Activated CD8-positive, alpha-beta T cell treated with anti-CD3 and anti-CD28 coated beads for 36 hours (primary cell): ENCODE measurements around the gene VWA7. TPM values are rescaled to one million over a fixed set of nuclear protein-coding genes. Genes with fewer than 3 reads are reported as not detected.
A peak's percentile ranks its signal among the peaks of the same experiment; 100 is the strongest.

ENCODE experiments used
- ATAC-seq: fragments of 200-7000 bp; cut with Tn5 transposase; one replicate; pipeline ENCODE4 v1.10.0; 2021; ENCODE audit warnings: mild to moderate bottlenecking, moderate library complexity
- CTCF ChIA-PET: fragments of 350-600 bp; sonication (Branson Sonifier 250); formaldehyde crosslinking; loops from one replicate; lab custom pipeline; 2021; ENCODE audit warnings: antibody characterized with exemption; lab: Charles Lee
- POLR2A ChIA-PET: fragments of 350-600 bp; sonication (Branson Sonifier 250); formaldehyde crosslinking; loops from one replicate; lab custom pipeline; 2021; ENCODE audit warnings: antibody characterized with exemption; lab: Charles Lee
- DNase-seq: peaks from one replicate; pipeline ENCODE4 v3.0.0-alpha.2; 2020
- H3K27ac Mint-ChIP-seq: one replicate; pipeline ENCODE4 v1.8.0; 2021; ENCODE audit warnings: mild to moderate bottlenecking, mixed read lengths
- H3K27me3 Mint-ChIP-seq: one replicate; pipeline ENCODE4 v1.8.0; 2021; ENCODE audit warnings: mixed read lengths
- H3K36me3 Mint-ChIP-seq: one replicate; pipeline ENCODE4 v1.8.0; 2021; ENCODE audit warnings: low read depth, mixed read lengths
- H3K4me1 Mint-ChIP-seq: one replicate; pipeline ENCODE4 v1.8.0; 2021; ENCODE audit warnings: low read depth, mixed read lengths
- H3K4me3 Mint-ChIP-seq: one replicate; pipeline ENCODE4 v1.8.0; 2021; ENCODE audit warnings: mild to moderate bottlenecking, moderate library complexity, mixed read lengths
- H3K9me3 Mint-ChIP-seq: one replicate; pipeline ENCODE4 v1.8.0; 2021; ENCODE audit warnings: mixed read lengths
- intact Hi-C: fragments of 100-400 bp; cut with micrococcal nuclease; formaldehyde crosslinking; loops from one replicate; pipeline ENCODE4 v1.10.0; 2022
- total RNA-seq, 2 experiments: library from RNA; stranded (reverse); gene quantifications; one replicate each; pipeline ENCODE4 v1.2.3, GENCODE V29; 2021
- TF ChIP-seq, protein P1 (sequence below): fragments of 200-600 bp; IDR thresholded peaks from one replicate; pipeline ENCODE4 v1.8.0; 2022; ENCODE audit warnings: antibody characterized with exemption, mild to moderate bottlenecking

VWA7 gene
- total RNA-seq, 2 experiments from 2014 or later: 1.6 TPM

DNA sequence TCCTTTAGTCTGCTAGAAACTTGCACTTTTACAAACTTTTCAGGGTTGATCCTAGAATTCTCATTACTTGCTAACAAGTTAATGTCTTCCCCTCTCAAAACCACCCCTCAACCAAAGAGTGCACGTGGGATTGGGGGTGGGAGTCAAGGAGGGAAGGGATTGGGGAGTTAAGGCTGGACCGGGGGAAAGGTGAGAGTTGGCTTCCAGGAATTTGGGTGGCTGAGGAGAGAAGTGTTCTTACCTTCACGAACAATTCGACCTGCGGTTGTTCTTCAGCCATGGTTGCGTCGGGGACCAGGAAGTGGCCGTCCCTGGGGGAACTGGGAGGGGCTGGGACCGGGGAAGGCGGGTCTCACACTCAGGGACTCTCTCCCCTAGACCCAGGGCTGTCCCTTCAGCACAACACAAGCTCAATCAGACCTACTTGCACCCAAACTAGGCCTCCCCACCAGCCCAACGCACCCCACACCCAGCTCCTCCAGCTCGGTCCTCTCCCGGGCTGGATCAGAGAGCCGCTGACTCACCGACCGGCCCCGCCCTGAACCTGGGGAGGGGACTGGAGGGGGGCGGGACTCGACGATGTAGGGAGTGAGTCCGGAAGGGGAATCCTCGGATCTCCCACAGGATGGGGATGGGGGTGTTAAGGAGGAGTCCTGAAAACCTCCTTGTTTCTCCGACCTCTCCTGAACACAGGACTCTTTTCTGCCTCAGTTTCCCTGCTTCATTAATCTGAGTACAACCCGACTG is 40.9 kb downstream of the VWA7 start, which contains the start of gene CLIC1:
Gene CLIC1 (minus strand): TSS at position 510 of the 747 bp plus-strand sequence. CDS start 230 bp downstream, at position 280.
- Mint-ChIP-seq H3K27me3 (no peaks in the 10 kb centered on the region), H3K4me1 (peaks cover 54% of the 10 kb centered on the region), H3K9me3 (no peaks in the 10 kb centered on the region), H3K4me3 (peak within 1 kb of the TSS; percentile 97), H3K27ac (peak within 1 kb of the TSS; percentile 93), H3K36me3 (peaks cover 54% of the 10 kb centered on the region)
- ChIA-PET CTCF (interaction anchor here (0.7 to 9.9 kb wide), 12 partner anchors 8 to 96 kb away, joined by 3 to 59 read pairs (median 4); partner anchors contain the start of genes DDAH2 and HSPA1B), POLR2A (interaction anchor here (0.8 to 6.0 kb wide), 11 partner anchors 9 to 98 kb away, joined by 3 to 24 read pairs (median 5); partner anchors contain the start of genes BAG6, GPANK1 and VARS1)
- DNase-seq: peak; percentile 88
- intact Hi-C loops: loop anchor here (5.0 to 10.0 kb wide), 2 partner anchors 96 to 191 kb away; partner anchors contain the start of genes ATP6V1G2, DDX39B and NFKBIL1
- ATAC-seq: peak; percentile 47
- TF ChIP-seq, protein P1, sequence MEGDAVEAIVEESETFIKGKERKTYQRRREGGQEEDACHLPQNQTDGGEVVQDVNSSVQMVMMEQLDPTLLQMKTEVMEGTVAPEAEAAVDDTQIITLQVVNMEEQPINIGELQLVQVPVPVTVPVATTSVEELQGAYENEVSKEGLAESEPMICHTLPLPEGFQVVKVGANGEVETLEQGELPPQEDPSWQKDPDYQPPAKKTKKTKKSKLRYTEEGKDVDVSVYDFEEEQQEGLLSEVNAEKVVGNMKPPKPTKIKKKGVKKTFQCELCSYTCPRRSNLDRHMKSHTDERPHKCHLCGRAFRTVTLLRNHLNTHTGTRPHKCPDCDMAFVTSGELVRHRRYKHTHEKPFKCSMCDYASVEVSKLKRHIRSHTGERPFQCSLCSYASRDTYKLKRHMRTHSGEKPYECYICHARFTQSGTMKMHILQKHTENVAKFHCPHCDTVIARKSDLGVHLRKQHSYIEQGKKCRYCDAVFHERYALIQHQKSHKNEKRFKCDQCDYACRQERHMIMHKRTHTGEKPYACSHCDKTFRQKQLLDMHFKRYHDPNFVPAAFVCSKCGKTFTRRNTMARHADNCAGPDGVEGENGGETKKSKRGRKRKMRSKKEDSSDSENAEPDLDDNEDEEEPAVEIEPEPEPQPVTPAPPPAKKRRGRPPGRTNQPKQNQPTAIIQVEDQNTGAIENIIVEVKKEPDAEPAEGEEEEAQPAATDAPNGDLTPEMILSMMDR: no peak

DNA sequence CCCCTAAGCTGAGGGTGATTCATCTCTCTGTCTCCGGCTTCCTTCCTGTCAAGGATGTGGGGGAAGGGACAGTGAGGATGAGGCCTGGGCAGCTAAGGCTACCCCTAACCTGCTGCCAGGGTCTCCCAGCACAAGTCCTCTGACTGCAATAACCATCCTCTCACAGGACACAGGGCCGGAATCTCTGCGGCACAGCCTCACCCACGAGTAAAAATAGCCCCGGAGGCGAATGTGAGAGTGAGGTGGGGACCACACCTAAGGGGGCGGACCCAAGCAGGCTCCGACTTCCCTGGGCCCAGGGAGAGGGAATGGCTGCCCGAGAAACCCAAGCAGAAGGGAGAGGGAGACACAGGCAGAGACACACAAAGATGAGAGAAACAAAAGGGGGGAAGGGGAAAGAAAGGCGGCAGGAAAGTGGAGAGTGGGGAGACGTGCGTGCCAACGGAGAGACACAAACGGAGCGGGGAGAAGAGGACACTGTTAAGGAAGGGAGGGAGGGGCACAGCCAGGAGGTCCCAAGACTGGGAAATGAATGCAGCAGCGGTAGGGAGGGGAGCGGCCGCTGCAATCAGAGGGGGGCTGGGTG is 42.2 kb downstream of the VWA7 start:
- Mint-ChIP-seq H3K9me3 (no peaks in the 10 kb centered on the region), H3K4me1 (peaks cover 60% of the 10 kb centered on the region), H3K27ac (peak overlapping the region; percentile 93), H3K36me3 (peaks cover 51% of the 10 kb centered on the region), H3K4me3 (peak overlapping the region; percentile 97), H3K27me3 (no peaks in the 10 kb centered on the region)
- TF ChIP-seq, protein P1: no peak
- peak; percentile 78 for DNase-seq
- CTCF ChIA-PET: interaction anchor here (1.0 to 9.9 kb wide), 4 partner anchors 11 to 92 kb away, joined by 3 to 59 read pairs (median 5); partner anchors contain the start of gene HSPA1B
- intact Hi-C loops: loop anchor here (5.0 to 10.0 kb wide), 2 partner anchors 97 to 190 kb away; partner anchors contain the start of genes ATP6V1G2, DDX39B and NFKBIL1
- ATAC-seq: peak; percentile 0
- POLR2A ChIA-PET: interaction anchor here (0.6 to 6.0 kb wide), 10 partner anchors 8 to 254 kb away, joined by 3 to 24 read pairs (median 4); partner anchors contain the start of genes GPANK1 and VARS1

DNA sequence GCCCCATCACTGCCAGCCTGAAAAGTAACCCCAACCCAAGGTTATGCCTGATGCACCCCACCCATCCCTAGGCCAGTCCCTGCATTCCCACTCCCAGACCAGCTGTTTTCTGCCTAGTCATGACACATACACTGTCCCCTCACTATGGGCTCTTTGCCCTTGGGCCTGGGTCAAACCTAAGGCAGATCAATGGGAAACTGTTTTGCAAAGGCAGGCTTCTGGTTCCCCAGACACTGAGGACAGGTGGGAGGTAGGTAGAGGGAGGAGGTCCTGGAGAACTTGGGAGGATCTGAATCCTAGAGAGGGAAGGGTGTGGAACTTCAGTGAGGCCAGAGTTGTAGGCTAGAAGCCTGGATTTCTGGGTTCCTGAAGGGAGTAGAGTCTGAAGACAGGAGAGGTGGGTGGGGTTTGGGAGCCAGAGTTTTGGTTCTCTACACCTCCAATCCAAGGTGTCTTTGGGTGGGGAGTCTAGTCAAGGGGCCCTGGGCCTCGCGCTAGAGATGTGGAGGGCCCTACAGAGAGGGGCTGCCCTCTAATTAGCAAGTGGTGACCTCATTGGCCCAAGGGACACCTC is 42.8 kb downstream of the VWA7 start:
- intact Hi-C loops: loop anchor here (10.0 kb wide), 1 partner anchor 190 kb away; the partner anchor contains the start of genes ATP6V1G2, DDX39B and NFKBIL1
- peaks cover 49% of the 10 kb centered on the region for H3K36me3 Mint-ChIP-seq
- H3K27ac Mint-ChIP-seq: peak overlapping the region; percentile 93
- ATAC-seq (peak; percentile 47), DNase-seq (no peak)
- peaks cover 60% of the 10 kb centered on the region for H3K4me1 Mint-ChIP-seq
- peak overlapping the region; percentile 97 for H3K4me3 Mint-ChIP-seq
- ChIA-PET POLR2A (interaction anchor here (0.7 to 6.0 kb wide), 6 partner anchors 7 to 96 kb away, joined by 3 to 24 read pairs (median 4); partner anchors contain the start of gene VARS1), CTCF (interaction anchor here (1.7 to 9.9 kb wide), 2 partner anchors 35 to 57 kb away, joined by 4 to 59 read pairs; no protein-coding TSS in a partner anchor)
- H3K27me3 Mint-ChIP-seq: no peaks in the 10 kb centered on the region
- H3K9me3 Mint-ChIP-seq: no peaks in the 10 kb centered on the region
- TF ChIP-seq, protein P1: no peak

DNA sequence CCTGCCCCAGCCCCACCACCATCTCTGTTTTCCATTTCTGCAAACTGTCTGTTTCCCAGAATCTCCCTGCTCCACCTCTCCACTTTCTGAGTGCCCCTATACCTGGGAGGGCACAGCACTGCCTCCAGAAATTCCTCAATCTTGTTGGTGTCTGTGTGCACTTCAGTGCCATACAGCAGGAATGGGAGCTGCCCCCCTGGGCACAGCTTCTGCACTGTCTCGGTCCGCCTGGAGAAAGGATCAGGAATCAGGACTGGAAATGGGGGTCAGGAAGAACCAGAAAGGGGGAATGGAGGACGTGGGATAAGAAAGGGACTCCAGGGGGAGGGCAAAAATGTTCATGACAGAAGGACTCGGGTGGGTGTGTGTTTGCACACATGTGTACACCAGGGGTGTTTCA is 43.4 kb downstream of the VWA7 start:
- peak overlapping the region; percentile 97 for H3K4me3 Mint-ChIP-seq
- peak overlapping the region; percentile 93 for H3K27ac Mint-ChIP-seq
- H3K9me3 Mint-ChIP-seq: no peaks in the 10 kb centered on the region
- no peaks in the 10 kb centered on the region for H3K27me3 Mint-ChIP-seq
- peaks cover 49% of the 10 kb centered on the region for H3K36me3 Mint-ChIP-seq
- POLR2A ChIA-PET: interaction anchor here (0.7 to 1.5 kb wide), 4 partner anchors 19 to 85 kb away, joined by 3 to 4 read pairs (median 3); no protein-coding TSS in a partner anchor
- CTCF ChIA-PET: interaction anchor here (9.9 kb wide), 1 partner anchor 36 kb away, joined by 59 read pairs; no protein-coding TSS in a partner anchor
- intact Hi-C loops: loop anchor here (10.0 kb wide), 1 partner anchor 189 kb away; the partner anchor contains the start of genes ATP6V1G2, DDX39B and NFKBIL1
- TF ChIP-seq, protein P1: no peak
- ATAC-seq (no peak), DNase-seq (no peak)
- peaks cover 60% of the 10 kb centered on the region for H3K4me1 Mint-ChIP-seq
